Spleen (tissue), 7 donors: ENCODE data around the gene NPDC1.

ENCODE experiments used
- CTCF ChIP-seq, 11 experiments: fragments of 200-600 bp in 7 of 11; fragments of 450-650 bp in 4 of 11; sonication (generic) in 4 of 11; IDR thresholded peaks in 8 of 11; conservative IDR thresholded peaks in 3 of 11; 1 replicate in 7 of 11; 2 replicates in 4 of 11; pipeline versions ENCODE4 v1.4.0 to v1.8.0; 2016 to 2021; ENCODE audit warnings: antibody characterized with exemption in 11 of 11, inconsistent platforms in 4 of 11, mild to moderate bottlenecking in 1 of 11
- POLR2A ChIP-seq, 3 donors: fragments of 450-650 bp; IDR thresholded peaks; one replicate each; pipeline ENCODE4 v1.5.1; 2017; ENCODE audit warnings: antibody characterized with exemption in 3 of 3, mild to moderate bottlenecking in 1 of 3
- donor health status: DM: no; HTN: no; CAD: no; lungs with moderate emphysema.
- donor health status: DM: no; HTN: no; CAD: no.
- donor health status: DM: no; HTN: no; CAD: no.

GRCh38 chr9:137077758-137078693, 32.0 kb upstream of the NPDC1 start:
- no peak for TF ChIP-seq CTCF (IDR thresholded peaks at IDR 0.05 in 8 of 11, conservative IDR thresholded peaks at IDR 0.05 in 3 of 11)
- no peak for TF ChIP-seq POLR2A (IDR thresholded peaks at IDR 0.05)
